ENCODE data around the gene HTT. TPM values are rescaled to one million over a fixed set of nuclear protein-coding genes. Genes with fewer than 3 reads are reported as not detected.

HTT gene
- total and polyA plus RNA-seq, 9 of the 15 experiments (the other 6 are each of a cell fraction or from before 2014, with no cell fraction given) = 0.66 to 31.6 (median 14.7) TPM

DNA sequence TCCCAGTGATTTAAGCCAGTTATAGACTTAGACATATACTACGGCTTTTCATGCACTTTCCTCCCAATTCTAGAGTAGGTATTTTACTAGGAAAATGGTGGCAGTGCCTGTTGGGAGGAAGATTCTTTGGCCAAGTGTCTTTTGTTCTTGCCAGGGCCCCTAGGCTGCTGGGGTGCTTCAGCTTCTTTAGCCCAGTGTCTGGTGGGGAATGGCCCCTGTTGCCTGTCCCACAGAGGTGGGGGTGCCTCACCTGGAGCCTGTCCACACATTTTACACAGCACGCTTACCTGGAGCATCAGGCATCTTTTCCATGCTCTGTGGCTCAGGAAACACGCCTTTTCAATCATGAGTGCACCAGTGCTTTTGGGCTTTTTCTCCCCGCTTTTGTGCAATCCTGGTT lies 141.3 kb downstream of the HTT start:
- CTCF ChIA-PET (ENCODE audit: low intra/inter-chr PET ratio) = no interaction called here
- Histone ChIP-seq H3K27ac (ENCODE audit: extremely low read depth, low read depth, low read length) (no peak overlapping the region), H3K9ac (ENCODE audit: insufficient read depth in 1 of 2, low read depth in 2 of 2, low read length in 2 of 2) (no peak overlapping the region), H3K27me3 (ENCODE audit: control insufficient read depth in 2 of 2, insufficient read depth in 2 of 2, low read length in 2 of 2) (no peaks in the 10 kb centered on the region), H3K4me1 (replicated peaks in 1 of 2; ENCODE audit: control insufficient read depth in 2 of 2, insufficient read depth in 2 of 2, low read length in 2 of 2) (no peaks in the 10 kb centered on the region), H3K4me2 (ENCODE audit: insufficient read depth, low read length) (no peak overlapping the region), H4K20me1 (replicated peaks; ENCODE audit: control insufficient read depth, insufficient read depth, low read length) (no peaks in the 10 kb centered on the region), H3K79me2 (ENCODE audit: control insufficient read depth, insufficient read depth, low read length) (no peaks in the 10 kb centered on the region), H3K9me1 (ENCODE audit: control insufficient read depth, insufficient read depth, low read length) (no peaks in the 10 kb centered on the region), H2AFZ (ENCODE audit: low read depth, low read length) (no peak overlapping the region), H3K9me3 (replicated peaks; ENCODE audit: control insufficient read depth, insufficient read depth, low read depth, low read length) (no peaks in the 10 kb centered on the region), H3K4me3 (no peak overlapping the region), H3K36me3 (ENCODE audit: control insufficient read depth, insufficient read depth, low read length) (peaks cover 56% of the 10 kb centered on the region; the same call in 2 of the 3 replicates)
- WGBS (ENCODE audit: insufficient coverage, low coverage, missing lambda C conversion rate) = 100% methylated on average over 4 of the region's 4 CpGs
- intact Hi-C loops (cut with micrococcal nuclease) = no loop called here
- DNase-seq (ENCODE audit: extremely low read depth in 1 of 4, low spot score in 3 of 4) (no peak), FAIRE-seq (no peak), ATAC-seq (no peak)
- BruUV-seq (replicated peaks) = no TSS peak
- POLR2A ChIA-PET = interaction anchor here (1.5 kb wide), 1 partner anchor 23 kb away, joined by 3 read pairs; no protein-coding TSS in a partner anchor
- in situ Hi-C loops (cut with MboI) = no loop called here
- TF ChIP-seq HNRNPLL (IDR thresholded peaks at IDR 0.05; ENCODE audit: low read depth, low read length, poor library complexity, severe bottlenecking) = no peak
- TF ChIP-seq FOXA3 (CRISPR knock-in tag; conservative IDR thresholded peaks at IDR 0.05 in 1 of 2, IDR thresholded peaks at IDR 0.05 in 1 of 2) = no peak
- no peak for TF ChIP-seq RBM34 (IDR thresholded peaks at IDR 0.05; ENCODE audit: borderline replicate concordance, insufficient read depth, low read length)
- TF ChIP-seq MED1 (CRISPR knock-in tag; IDR thresholded peaks at IDR 0.05; ENCODE audit: borderline replicate concordance) = no peak
- TF ChIP-seq TRIM28 (IDR thresholded peaks at IDR 0.05) = no peak
- TF ChIP-seq CREBBP (IDR thresholded peaks at IDR 0.05; ENCODE audit: low read depth, low read length) = no peak
- no peak for TF ChIP-seq POLR2H (tag; IDR thresholded peaks at IDR 0.05; ENCODE audit: low read depth)
- TF ChIP-seq DPF2 (IDR thresholded peaks at IDR 0.05) = no peak
- TF ChIP-seq FOXJ3 (CRISPR knock-in tag; IDR thresholded peaks at IDR 0.05) = no peak
- TF ChIP-seq EP300 (IDR thresholded peaks at IDR 0.05; ENCODE audit: low read length) = no peak
- TF ChIP-seq ZBTB40 (IDR thresholded peaks at IDR 0.05) = no peak
- TF ChIP-seq ZBTB40 (CRISPR knock-in tag; IDR thresholded peaks at IDR 0.05) = no peak
- no peak for TF ChIP-seq E4F1 (CRISPR knock-in tag; IDR thresholded peaks at IDR 0.05; ENCODE audit: borderline replicate concordance)
